Activated CD4-positive, CD25-positive, alpha-beta regulatory T cell (primary cell): ENCODE results near the gene C2orf74.
A peak's percentile ranks its signal among the peaks of the same experiment; 100 is the strongest.
"Not testable (repeated sequence)": the region's sequence is repeated elsewhere in the genome, so short reads cannot be mapped to it uniquely, and the experiment has no call there.

Experiments used
- DNase-seq, 4 experiments: peaks; one replicate each; lab custom pipeline; 2025; lab: John Stamatoyannopoulos, UW

Gene C2orf74

GRCh38 chr2:61173116-61173515 is 11.1 kb downstream of the C2orf74 start:
- DNase-seq = no peak

GRCh38 chr2:61175036-61175435 is 13.0 kb downstream of the C2orf74 start:
- DNase-seq = no peak

- DNase-seq = peak; percentile 84 to 94 (median 91)
These were observed 15.1 kb downstream of the C2orf74 start for GRCh38 chr2:61176755-61177726.

- peak in 2 of 4 experiments; percentile 22 to 51 for DNase-seq
These were observed 15.9 kb downstream of the C2orf74 start for GRCh38 chr2:61177727-61178549.

- no peak for DNase-seq
These were observed 16.9 kb downstream of the C2orf74 start for GRCh38 chr2:61178603-61179545.

GRCh38 chr2:61179701-61180639 is 18.0 kb downstream of the C2orf74 start:
- no peak for DNase-seq

- DNase-seq = no peak
These were observed 18.7 kb downstream of the C2orf74 start for GRCh38 chr2:61180686-61181085.

- DNase-seq = no peak
These were observed 19.5 kb downstream of the C2orf74 start for GRCh38 chr2:61181382-61182058.

- no peak for DNase-seq
These were observed 20.0 kb downstream of the C2orf74 start for GRCh38 chr2:61182059-61182383.

- no peak for DNase-seq
These were observed 21.8 kb downstream of the C2orf74 start for GRCh38 chr2:61183795-61184194.

GRCh38 chr2:61184263-61184662 is 22.3 kb downstream of the C2orf74 start:
- DNase-seq = no peak

GRCh38 chr2:61185231-61185728 is 23.3 kb downstream of the C2orf74 start:
- DNase-seq = no peak

- DNase-seq = no peak
These were observed 25.1 kb downstream of the C2orf74 start for GRCh38 chr2:61187085-61187484.

GRCh38 chr2:61193670-61194561 is 31.9 kb downstream of the C2orf74 start:
- DNase-seq = no peak

- not testable (repeated sequence) for DNase-seq
These were observed 32.7 kb downstream of the C2orf74 start for GRCh38 chr2:61194646-61195045.

- DNase-seq = no peak
These were observed 34.7 kb downstream of the C2orf74 start for GRCh38 chr2:61196671-61197070.

GRCh38 chr2:61205132-61205531 is 43.1 kb downstream of the C2orf74 start:
- no peak for DNase-seq

- DNase-seq = no peak
These were observed 48.5 kb downstream of the C2orf74 start for GRCh38 chr2:61210332-61210981.
